NB4 (cell line): ENCODE results near the gene KDM4C.

Experiments used
- CTCF ChIP-seq: IDR thresholded peaks from one replicate; pipeline ENCODE4 v1.5.1; 2012; ENCODE audit warnings: low read depth, low read length
- MAX ChIP-seq: IDR thresholded peaks from 2 replicates; pipeline ENCODE4 v1.6.1; 2011; ENCODE audit warnings: low read depth, low read length
- MYC ChIP-seq: IDR thresholded peaks from 2 replicates; pipeline ENCODE4 v1.6.1; 2011; ENCODE audit warnings: low read depth, low read length
- POLR2A ChIP-seq: IDR thresholded peaks from 2 replicates; pipeline ENCODE4 v1.6.1; 2011; ENCODE audit warnings: mild to moderate bottlenecking; ENCODE audit not compliant: insufficient read length; ENCODE audit errors: extremely low read depth

- TF ChIP-seq CTCF (no peak), POLR2A (no peak), MAX (no peak), MYC (no peak)
Measured at GRCh38 chr9:7149258-7149657, 391.5 kb downstream of the KDM4C start.
